Lower lobe of right lung (tissue), 2 donors: Measurements from ENCODE around the gene GLDC. TPM values are rescaled to one million over a fixed set of nuclear protein-coding genes. Genes with fewer than 3 reads are reported as not detected.
"Not testable (repeated sequence)": the region's sequence is repeated elsewhere in the genome, so short reads cannot be mapped to it uniquely, and the experiment has no call there.

Experiments used
- ATAC-seq, 2 donors: fragments of 200-7000 bp; cut with Tn5 transposase; one replicate each; pipeline ENCODE4 v1.9.1; 2020 to 2022; ENCODE audit warnings: mild to moderate bottlenecking in 2 of 2, moderate library complexity in 2 of 2
- DNase-seq: peaks from one replicate; pipeline ENCODE4 v3.0.0-alpha.2; 2020
- H3K27ac ChIP-seq: fragments of 200-600 bp; one replicate; pipeline ENCODE4 v1.8.0; 2022
- H3K27me3 ChIP-seq: fragments of 200-600 bp; one replicate; pipeline ENCODE4 v1.8.0; 2022; ENCODE audit warnings: low read depth
- H3K36me3 ChIP-seq: fragments of 200-600 bp; one replicate; pipeline ENCODE4 v1.8.0; 2022; ENCODE audit warnings: mild to moderate bottlenecking
- H3K4me1 ChIP-seq: fragments of 200-600 bp; one replicate; pipeline ENCODE4 v1.8.0; 2022
- H3K4me3 ChIP-seq: fragments of 200-600 bp; one replicate; pipeline ENCODE4 v1.8.0; 2022; ENCODE audit warnings: mild to moderate bottlenecking
- H3K9me3 ChIP-seq: fragments of 200-600 bp; one replicate; pipeline ENCODE4 v1.8.0; 2022
- CTCF ChIP-seq: fragments of 200-600 bp; IDR thresholded peaks from one replicate; pipeline ENCODE4 v1.8.0; 2022; ENCODE audit warnings: antibody characterized with exemption, mild to moderate bottlenecking
- intact Hi-C: fragments of 100-400 bp; cut with DNase I; formaldehyde crosslinking; loops from one replicate; pipeline ENCODE4 v1.11.0; 2022
- total RNA-seq: library from RNA; stranded (reverse); fragmentation: NEBNext Ultra II Directional; extraction: Animal tissue kit (Norgen Biotek cat#: 25700); gene quantifications from one replicate; pipeline ENCODE4 v1.2.1, GENCODE V29; 2021
- donor health status: DM: no; HTN: yes; CAD: no; lungs with severe emphysema.

The GLDC gene
- total RNA-seq, 1 donor from 2014 or later, result 0.77 TPM

DNA sequence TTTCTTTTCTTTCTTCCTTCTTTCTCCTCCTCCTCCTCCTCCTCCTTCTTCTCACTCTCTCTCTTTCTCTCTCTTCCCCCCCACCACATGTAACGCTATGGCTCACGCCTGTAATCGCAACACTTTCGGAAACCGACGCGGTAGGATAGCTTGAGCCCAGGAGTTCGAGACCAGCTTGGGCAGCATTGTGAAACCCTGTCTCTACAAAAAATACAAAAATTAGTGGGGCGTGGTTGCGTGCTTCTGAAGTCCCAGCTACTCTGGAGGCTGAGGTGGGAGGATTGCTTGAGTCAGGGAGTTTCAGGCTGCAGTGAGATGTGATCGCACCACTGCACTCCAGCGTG is 736 bp upstream of the GLDC start:
- intact Hi-C loops, result no loop called here
- no peaks in the 10 kb centered on the region for H3K9me3 ChIP-seq
- ATAC-seq (no peak), DNase-seq (no peak)
- H3K36me3 ChIP-seq, result no peaks in the 10 kb centered on the region
- no peak overlapping the region for H3K27ac ChIP-seq
- no peak for TF ChIP-seq CTCF
- peaks cover 43% of the 10 kb centered on the region for H3K27me3 ChIP-seq
- peak overlapping the region; percentile 55 for H3K4me3 ChIP-seq
- peaks cover 17% of the 10 kb centered on the region for H3K4me1 ChIP-seq

- H3K27ac ChIP-seq, intact Hi-C loops, H3K9me3 ChIP-seq, DNase-seq, H3K36me3 ChIP-seq: not testable (repeated sequence)
- Histone ChIP-seq H3K4me3 (peak overlapping the region; percentile 55), H3K4me1 (peaks cover 17% of the 10 kb centered on the region), H3K27me3 (peaks cover 46% of the 10 kb centered on the region)
- ATAC-seq, result peak; percentile 40 to 44
These were observed 499 bp downstream of the GLDC start for GRCh38 chr9:6645105-6645354.

GRCh38 chr9:6644346-6645104 is 1.0 kb downstream of the GLDC start:
- DNase-seq (no peak), ATAC-seq (no peak)
- Histone ChIP-seq H3K4me1 (peaks cover 17% of the 10 kb centered on the region), H3K36me3 (no peaks in the 10 kb centered on the region), H3K27me3 (peaks cover 46% of the 10 kb centered on the region), H3K4me3 (peak overlapping the region; percentile 55), H3K9me3 (no peaks in the 10 kb centered on the region), H3K27ac (no peak overlapping the region)
- intact Hi-C loops, result no loop called here
- no peak for TF ChIP-seq CTCF

- ATAC-seq (no peak), DNase-seq (no peak)
- H3K27ac ChIP-seq, result no peak overlapping the region
- no peaks in the 10 kb centered on the region for H3K9me3 ChIP-seq
- no peak for TF ChIP-seq CTCF
- intact Hi-C loops, result no loop called here
- no peaks in the 10 kb centered on the region for H3K36me3 ChIP-seq
- peaks cover 46% of the 10 kb centered on the region for H3K27me3 ChIP-seq
- H3K4me1 ChIP-seq, result peaks cover 17% of the 10 kb centered on the region
- no peak overlapping the region for H3K4me3 ChIP-seq
These were observed 3.6 kb downstream of the GLDC start for GRCh38 chr9:6641961-6642360.

DNA sequence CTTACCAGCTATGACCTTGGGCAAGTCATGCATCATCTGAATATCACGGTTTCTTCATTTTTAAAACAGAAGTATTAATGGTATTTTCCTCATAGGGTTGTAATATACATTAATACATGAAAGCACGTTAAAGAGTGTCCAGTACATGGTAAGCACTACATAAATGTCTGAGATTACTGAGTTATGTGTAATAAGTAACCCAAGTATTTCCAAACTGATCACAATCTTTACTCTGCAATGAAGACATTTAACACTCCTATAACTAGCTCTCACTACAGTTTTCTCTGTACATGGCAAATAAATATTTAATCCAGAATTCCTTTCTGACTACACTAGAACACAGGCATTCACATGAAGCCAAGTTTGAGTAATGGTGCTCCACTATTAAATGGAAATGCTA is 4.0 kb downstream of the GLDC start:
- no peak overlapping the region for H3K27ac ChIP-seq
- H3K4me1 ChIP-seq, result peaks cover 17% of the 10 kb centered on the region
- intact Hi-C loops, result no loop called here
- ATAC-seq (no peak), DNase-seq (no peak)
- H3K4me3 ChIP-seq, result no peak overlapping the region
- no peak for TF ChIP-seq CTCF
- no peaks in the 10 kb centered on the region for H3K36me3 ChIP-seq
- H3K9me3 ChIP-seq, result no peaks in the 10 kb centered on the region
- peaks cover 46% of the 10 kb centered on the region for H3K27me3 ChIP-seq

GRCh38 chr9:6641056-6641455 is 4.5 kb downstream of the GLDC start:
- Histone ChIP-seq H3K4me3 (no peak overlapping the region), H3K27me3 (peaks cover 46% of the 10 kb centered on the region), H3K27ac (no peak overlapping the region), H3K4me1 (peaks cover 17% of the 10 kb centered on the region), H3K36me3 (no peaks in the 10 kb centered on the region), H3K9me3 (no peaks in the 10 kb centered on the region)
- TF ChIP-seq CTCF, result no peak
- no peak for ATAC-seq
- intact Hi-C loops, result no loop called here
- no peak for DNase-seq
